ENCODE measurements around the gene RBM20. TPM values are rescaled to one million over a fixed set of nuclear protein-coding genes. Genes with fewer than 3 reads are reported as not detected.

Gene RBM20
- total and polyA plus RNA-seq, 2 of the 4 experiments (the other 2 are of a cell fraction): under 0.01 to 0.15 TPM

GRCh38 chr10:110680273-110681020 lies 36.3 kb downstream of the RBM20 start:
- Histone ChIP-seq H3K23ac (ENCODE audit: low read depth, low read length) (no peak overlapping the region), H2BK120ac (ENCODE audit: low read depth, low read length) (no peak overlapping the region), H2BK15ac (ENCODE audit: low read depth, low read length) (no peak overlapping the region), H2AK9ac (replicated peaks; ENCODE audit: low read depth, low read length, poor library complexity) (no peak overlapping the region), H3K4me3 (ENCODE audit: insufficient read depth, low read depth, low read length) (no peak overlapping the region), H4K5ac (ENCODE audit: low read depth, low read length) (no peak overlapping the region), H4K8ac (ENCODE audit: low read depth in 2 of 2, low read length in 2 of 2) (no peak overlapping the region), H2AFZ (replicated peaks; ENCODE audit: low read length, poor library complexity) (no peak overlapping the region), H3K4me2 (ENCODE audit: low read depth, low read length) (no peak overlapping the region), H3K4ac (ENCODE audit: low read depth, low read length) (no peak overlapping the region), H3K27ac (ENCODE audit: insufficient read depth, low read length) (no peak overlapping the region), H3K56ac (ENCODE audit: extremely low read depth, insufficient read depth, low read length) (no peak overlapping the region), H2AK5ac (ENCODE audit: low read depth, low read length) (no peak overlapping the region), H3K27me3 (ENCODE audit: control insufficient read depth, insufficient read depth, low read length) (peaks cover 2% of the 10 kb centered on the region; the same call in 1 of the 2 replicates), H3K4me1 (ENCODE audit: control insufficient read depth, insufficient read depth, low read length) (peaks cover 6% of the 10 kb centered on the region), H2BK20ac (ENCODE audit: low read depth, low read length) (peak overlapping the region; percentile 60; the same call in 1 of the 2 replicates), H3K9ac (ENCODE audit: low read depth, low read length) (no peak overlapping the region), H4K20me1 (ENCODE audit: insufficient read depth, low read length) (no peaks in the 10 kb centered on the region), H3K9me3 (ENCODE audit: control insufficient read depth, insufficient read depth, low read length) (no peaks in the 10 kb centered on the region), H2BK5ac (ENCODE audit: low read depth, low read length, poor library complexity, severe bottlenecking) (no peak overlapping the region), H3K18ac (ENCODE audit: low read depth, low read length) (no peak overlapping the region), H3K36me3 (ENCODE audit: control insufficient read depth, insufficient read depth, low read length) (no peaks in the 10 kb centered on the region), H3K9me1 (ENCODE audit: insufficient read depth, low read length) (0 out of 2 replicates have a peak, but pooled peaks cover 6% of the 10 kb centered on the region), H3K79me1 (ENCODE audit: low read depth in 1 of 2, low read length in 2 of 2) (no peaks in the 10 kb centered on the region), H4K91ac (ENCODE audit: insufficient read depth, low read depth, low read length) (no peak overlapping the region), H3K14ac (replicated peaks; ENCODE audit: low read depth, low read length) (no peak overlapping the region)
- ATAC-seq (ENCODE audit: low read depth) (no peak), DNase-seq (no peak)
- dilution Hi-C loops (cut with HindIII; ENCODE audit: low sequenced_read_pairs, unreplicated experiment): no loop called here
- intact Hi-C loops (cut with micrococcal nuclease): loop anchor here (2.0 to 5.0 kb wide), 2 partner anchors 38 to 70 kb away; partner anchors contain the start of gene RBM20
- in situ Hi-C loops (cut with MboI; ENCODE audit: low sequenced_read_pairs): no loop called here
- 56% methylated on average over 2 of the region's 18 CpGs; no CpG with 5 or more reads in 1 of the 2 experiments for WGBS, 2 experiments (ENCODE audit: extremely low coverage in 2 of 2, insufficient read length in 1 of 2)
- POLR2A ChIA-PET (ENCODE audit: unreplicated experiment): no interaction called here
- CTCF ChIA-PET: interaction anchor here (1.5 to 2.2 kb wide), 2 partner anchors 8 to 26 kb away, joined by 6 to 14 read pairs; no protein-coding TSS in a partner anchor
- TF ChIP-seq MAFK (IDR thresholded peaks at IDR 0.05; ENCODE audit: low read depth, low read length) (no peak), CHD1 (IDR thresholded peaks at IDR 0.05; ENCODE audit: low read depth, low read length) (no peak), RCOR1 (IDR thresholded peaks at IDR 0.05; ENCODE audit: insufficient replicate concordance, low read length) (no peak)
- TF ChIP-seq, protein P1, sequence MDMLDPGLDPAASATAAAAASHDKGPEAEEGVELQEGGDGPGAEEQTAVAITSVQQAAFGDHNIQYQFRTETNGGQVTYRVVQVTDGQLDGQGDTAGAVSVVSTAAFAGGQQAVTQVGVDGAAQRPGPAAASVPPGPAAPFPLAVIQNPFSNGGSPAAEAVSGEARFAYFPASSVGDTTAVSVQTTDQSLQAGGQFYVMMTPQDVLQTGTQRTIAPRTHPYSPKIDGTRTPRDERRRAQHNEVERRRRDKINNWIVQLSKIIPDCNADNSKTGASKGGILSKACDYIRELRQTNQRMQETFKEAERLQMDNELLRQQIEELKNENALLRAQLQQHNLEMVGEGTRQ (IDR thresholded peaks at IDR 0.05; ENCODE audit: low read depth, low read length): no peak
- TF ChIP-seq, protein P2, sequence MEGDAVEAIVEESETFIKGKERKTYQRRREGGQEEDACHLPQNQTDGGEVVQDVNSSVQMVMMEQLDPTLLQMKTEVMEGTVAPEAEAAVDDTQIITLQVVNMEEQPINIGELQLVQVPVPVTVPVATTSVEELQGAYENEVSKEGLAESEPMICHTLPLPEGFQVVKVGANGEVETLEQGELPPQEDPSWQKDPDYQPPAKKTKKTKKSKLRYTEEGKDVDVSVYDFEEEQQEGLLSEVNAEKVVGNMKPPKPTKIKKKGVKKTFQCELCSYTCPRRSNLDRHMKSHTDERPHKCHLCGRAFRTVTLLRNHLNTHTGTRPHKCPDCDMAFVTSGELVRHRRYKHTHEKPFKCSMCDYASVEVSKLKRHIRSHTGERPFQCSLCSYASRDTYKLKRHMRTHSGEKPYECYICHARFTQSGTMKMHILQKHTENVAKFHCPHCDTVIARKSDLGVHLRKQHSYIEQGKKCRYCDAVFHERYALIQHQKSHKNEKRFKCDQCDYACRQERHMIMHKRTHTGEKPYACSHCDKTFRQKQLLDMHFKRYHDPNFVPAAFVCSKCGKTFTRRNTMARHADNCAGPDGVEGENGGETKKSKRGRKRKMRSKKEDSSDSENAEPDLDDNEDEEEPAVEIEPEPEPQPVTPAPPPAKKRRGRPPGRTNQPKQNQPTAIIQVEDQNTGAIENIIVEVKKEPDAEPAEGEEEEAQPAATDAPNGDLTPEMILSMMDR (conservative IDR thresholded peaks at IDR 0.05; ENCODE audit: low read depth, low read length): no peak
- BruUV-seq (replicated peaks): no TSS peak
